ENCODE data around the gene ETFA. TPM values are rescaled to one million over a fixed set of nuclear protein-coding genes. Genes with fewer than 3 reads are reported as not detected.

The ETFA gene
- polyA plus RNA-seq, 3 donors, result 62.1 to 178 (median 166) TPM

DNA sequence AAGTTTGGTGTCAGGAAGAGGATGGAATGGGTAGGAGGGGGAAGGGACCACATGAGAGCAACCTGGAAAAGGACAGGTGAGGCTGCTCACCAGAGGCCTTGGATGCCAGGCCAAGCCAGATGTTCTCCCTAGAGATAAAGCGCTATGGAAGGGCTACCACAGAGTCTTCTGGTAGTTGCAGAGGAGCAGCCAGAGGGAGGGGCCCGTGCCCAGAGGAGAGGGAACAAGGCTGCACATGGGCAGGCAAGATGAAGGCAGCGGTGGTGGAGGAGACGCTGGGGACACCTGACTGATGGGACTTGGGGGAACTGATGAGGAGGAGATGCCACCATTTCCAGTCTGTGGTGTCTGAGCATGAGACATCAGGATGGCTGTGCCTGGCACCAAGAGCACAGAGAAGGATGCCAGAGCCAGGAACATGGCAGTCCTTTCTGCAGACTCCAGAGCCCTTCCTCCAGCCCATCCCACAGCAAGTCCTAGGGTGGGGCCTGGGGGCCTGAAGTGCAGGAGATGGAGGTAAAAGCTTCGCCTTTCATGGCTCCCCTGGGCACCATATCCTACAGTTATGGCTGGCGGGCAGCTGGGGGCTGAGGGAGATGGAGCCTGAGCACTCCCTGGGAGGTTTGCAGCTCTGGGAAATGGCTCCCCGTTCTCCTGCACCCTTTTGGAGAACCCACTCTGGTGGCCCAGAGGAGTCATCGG lies 103.0 kb downstream of the ETFA start:
- Histone ChIP-seq H2AFZ (ENCODE audit: insufficient read depth, low read depth, low read length, poor library complexity, severe bottlenecking) (no peak overlapping the region), H3K4me3 (replicated peaks in 1 of 3; ENCODE audit: low read depth in 2 of 3, low read length in 3 of 3) (no peak overlapping the region), H3K9me3 (replicated peaks in 1 of 2; ENCODE audit: control insufficient read depth in 1 of 2, insufficient read depth in 1 of 2, low read length in 2 of 2) (no peaks in the 10 kb centered on the region), H3K4me1 (ENCODE audit: control insufficient read depth in 1 of 2, insufficient read depth in 2 of 2, low read length in 2 of 2) (no peaks in the 10 kb centered on the region), H3K79me2 (ENCODE audit: insufficient read depth, low read length) (no peaks in the 10 kb centered on the region), H3K36me3 (replicated peaks in 1 of 2; ENCODE audit: control insufficient read depth in 1 of 2, insufficient read depth in 2 of 2, low read length in 2 of 2) (peaks cover 41 to 72% of the 10 kb centered on the region in 2 donors), H3K4me2 (replicated peaks; ENCODE audit: extremely low read depth, low read length, poor library complexity, severe bottlenecking) (no peak overlapping the region), H4K20me1 (ENCODE audit: insufficient read depth, low read length) (no peaks in the 10 kb centered on the region), H3K27ac (ENCODE audit: low read depth in 1 of 2, low read length in 2 of 2) (no peak overlapping the region), H3K27me3 (ENCODE audit: control insufficient read depth in 2 of 2, insufficient read depth in 2 of 2, low read length in 2 of 2) (no peaks in the 10 kb centered on the region), H3K9ac (ENCODE audit: insufficient read depth, low read length, poor library complexity, severe bottlenecking) (no peak overlapping the region)
- intact Hi-C loops (cut with micrococcal nuclease), result no loop called here
- DNase-seq, result no peak
- WGBS (ENCODE audit: insufficient coverage), result 97% methylated on average over 6 of the region's 8 CpGs
- TF ChIP-seq, protein P1, sequence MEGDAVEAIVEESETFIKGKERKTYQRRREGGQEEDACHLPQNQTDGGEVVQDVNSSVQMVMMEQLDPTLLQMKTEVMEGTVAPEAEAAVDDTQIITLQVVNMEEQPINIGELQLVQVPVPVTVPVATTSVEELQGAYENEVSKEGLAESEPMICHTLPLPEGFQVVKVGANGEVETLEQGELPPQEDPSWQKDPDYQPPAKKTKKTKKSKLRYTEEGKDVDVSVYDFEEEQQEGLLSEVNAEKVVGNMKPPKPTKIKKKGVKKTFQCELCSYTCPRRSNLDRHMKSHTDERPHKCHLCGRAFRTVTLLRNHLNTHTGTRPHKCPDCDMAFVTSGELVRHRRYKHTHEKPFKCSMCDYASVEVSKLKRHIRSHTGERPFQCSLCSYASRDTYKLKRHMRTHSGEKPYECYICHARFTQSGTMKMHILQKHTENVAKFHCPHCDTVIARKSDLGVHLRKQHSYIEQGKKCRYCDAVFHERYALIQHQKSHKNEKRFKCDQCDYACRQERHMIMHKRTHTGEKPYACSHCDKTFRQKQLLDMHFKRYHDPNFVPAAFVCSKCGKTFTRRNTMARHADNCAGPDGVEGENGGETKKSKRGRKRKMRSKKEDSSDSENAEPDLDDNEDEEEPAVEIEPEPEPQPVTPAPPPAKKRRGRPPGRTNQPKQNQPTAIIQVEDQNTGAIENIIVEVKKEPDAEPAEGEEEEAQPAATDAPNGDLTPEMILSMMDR (IDR thresholded peaks at IDR 0.05), result no peak
- H3K4me1 Mint-ChIP-seq, result no peaks in the 10 kb centered on the region
- H3K27me3 Mint-ChIP-seq (ENCODE audit: low read depth in 3 of 3), result no peaks in the 10 kb centered on the region
- H3K36me3 Mint-ChIP-seq, result peaks cover 44 to 67% of the 10 kb centered on the region in 2 donors
- H3K9me3 Mint-ChIP-seq, result no peaks in the 10 kb centered on the region
- peak overlapping the region in 2 of 7 donors; percentile 11 to 28 for H3K27ac Mint-ChIP-seq
- no peak overlapping the region for H3K4me3 Mint-ChIP-seq

DNA sequence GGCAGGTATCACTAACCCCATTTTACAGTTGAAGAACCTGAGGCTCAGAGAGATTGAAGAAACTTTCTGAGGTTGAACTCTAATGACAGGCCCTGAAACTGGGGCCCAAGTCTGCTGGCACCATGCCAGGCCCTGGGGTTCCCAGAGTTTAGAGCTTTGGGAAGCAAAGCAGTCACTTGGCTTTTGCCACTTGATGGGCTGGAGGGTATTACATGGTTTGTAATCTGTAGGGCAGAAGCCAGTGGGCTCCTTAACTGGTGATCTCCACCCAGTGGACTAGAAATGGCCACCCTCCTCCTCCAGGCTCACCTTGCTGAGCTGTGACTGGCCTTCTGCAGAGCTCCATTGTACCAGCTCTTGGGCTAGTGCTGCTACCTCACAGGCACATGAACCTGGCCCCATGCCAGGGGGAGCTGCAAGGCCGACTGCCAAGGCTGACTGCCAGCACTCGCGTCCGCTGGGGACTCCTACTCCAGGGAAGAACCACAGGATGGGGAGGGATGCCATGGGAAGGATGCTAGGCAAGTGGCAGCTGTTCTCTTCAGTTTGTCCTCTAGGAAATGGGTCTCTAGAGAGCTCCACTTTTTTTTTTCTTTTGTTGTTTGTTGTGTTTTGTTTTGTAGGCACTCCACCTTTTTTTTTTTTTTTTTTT lies 104.8 kb downstream of the ETFA start:
- intact Hi-C loops (cut with micrococcal nuclease), result no loop called here
- Histone ChIP-seq H3K27me3 (ENCODE audit: control insufficient read depth in 2 of 2, insufficient read depth in 2 of 2, low read length in 2 of 2) (no peaks in the 10 kb centered on the region), H2AFZ (ENCODE audit: insufficient read depth, low read depth, low read length, poor library complexity, severe bottlenecking) (no peak overlapping the region), H3K27ac (ENCODE audit: low read depth in 1 of 2, low read length in 2 of 2) (no peak overlapping the region), H4K20me1 (ENCODE audit: insufficient read depth, low read length) (no peaks in the 10 kb centered on the region), H3K4me1 (ENCODE audit: control insufficient read depth in 1 of 2, insufficient read depth in 2 of 2, low read length in 2 of 2) (no peaks in the 10 kb centered on the region), H3K4me3 (replicated peaks in 1 of 3; ENCODE audit: low read depth in 2 of 3, low read length in 3 of 3) (no peak overlapping the region), H3K4me2 (replicated peaks; ENCODE audit: extremely low read depth, low read length, poor library complexity, severe bottlenecking) (no peak overlapping the region), H3K36me3 (replicated peaks in 1 of 2; ENCODE audit: control insufficient read depth in 1 of 2, insufficient read depth in 2 of 2, low read length in 2 of 2) (peaks cover 26 to 54% of the 10 kb centered on the region in 2 donors), H3K9ac (ENCODE audit: insufficient read depth, low read length, poor library complexity, severe bottlenecking) (no peak overlapping the region), H3K9me3 (replicated peaks in 1 of 2; ENCODE audit: control insufficient read depth in 1 of 2, insufficient read depth in 1 of 2, low read length in 2 of 2) (no peaks in the 10 kb centered on the region), H3K79me2 (ENCODE audit: insufficient read depth, low read length) (no peaks in the 10 kb centered on the region)
- H3K9me3 Mint-ChIP-seq, result no peaks in the 10 kb centered on the region
- H3K4me1 Mint-ChIP-seq, result no peaks in the 10 kb centered on the region
- H3K36me3 Mint-ChIP-seq, result peaks cover 32 to 51% of the 10 kb centered on the region in 2 donors
- H3K27me3 Mint-ChIP-seq (ENCODE audit: low read depth in 3 of 3), result no peaks in the 10 kb centered on the region
- H3K4me3 Mint-ChIP-seq, result no peak overlapping the region
- no CpG with 5 or more reads among the region's 4 CpGs for WGBS (ENCODE audit: insufficient coverage)
- TF ChIP-seq, protein P1 (IDR thresholded peaks at IDR 0.05), result no peak
- peak overlapping the region in 1 of 7 donors; percentile 18 for H3K27ac Mint-ChIP-seq
- DNase-seq, result no peak
